GM23248 (cell line): ENCODE results near the gene AOPEP.

ENCODE experiments used
- EZH2 ChIP-seq: fragments of 200-600 bp; sonication (generic); IDR thresholded peaks from 2 replicates; pipeline ENCODE4 v1.6.1; 2018; ENCODE audit warnings: antibody characterized with exemption, mild to moderate bottlenecking; ENCODE audit not compliant: insufficient read depth, poor library complexity, severe bottlenecking
- EZH2phosphoT487 ChIP-seq: fragments of 200-600 bp; sonication (generic); IDR thresholded peaks from 2 replicates; pipeline ENCODE4 v1.6.1; 2018; ENCODE audit warnings: antibody characterized with exemption, moderate library complexity, mild to moderate bottlenecking, low read depth; ENCODE audit not compliant: insufficient read depth

GRCh38 chr9:94717761-94718160 lies 8.7 kb upstream of the AOPEP start:
- TF ChIP-seq EZH2phosphoT487 (no peak), EZH2 (no peak)
